Measurements from ENCODE around the gene VASP. TPM values are rescaled to one million over a fixed set of nuclear protein-coding genes. Genes with fewer than 3 reads are reported as not detected.

VASP gene
- total RNA-seq, 1 donor, result 71.3 TPM

DNA sequence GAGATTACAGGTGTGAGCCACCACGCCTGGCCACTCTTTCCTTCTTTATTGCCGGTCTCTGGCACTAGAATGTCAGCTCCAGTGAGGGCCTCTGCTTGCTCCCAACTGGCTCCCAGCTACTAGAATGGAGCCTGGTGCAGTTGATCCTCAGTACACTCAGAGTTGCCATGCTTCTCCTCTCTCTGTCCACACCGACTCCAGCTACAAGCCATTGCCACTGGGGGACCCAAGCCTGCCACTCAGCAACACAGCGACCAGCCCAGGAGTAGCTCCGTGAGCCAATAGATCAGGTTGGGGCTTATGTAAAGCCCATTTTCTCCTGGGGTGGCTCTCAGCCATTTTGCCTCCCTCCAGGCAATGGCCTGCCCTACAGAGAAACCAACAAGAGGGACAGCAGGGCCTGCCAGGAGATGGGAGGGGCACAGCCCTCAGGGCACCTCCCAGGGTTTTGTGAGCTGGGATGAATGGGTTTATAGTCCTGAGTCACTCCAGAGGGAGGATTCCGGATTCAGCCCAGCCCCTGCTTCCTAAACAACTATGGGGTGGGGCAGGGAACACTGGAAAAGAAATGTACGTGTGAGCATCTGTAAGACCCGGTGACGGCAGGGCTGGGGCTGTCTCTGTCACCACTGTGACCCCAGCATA is 40.8 kb downstream of the VASP start:
- peaks cover 12% of the 10 kb centered on the region for H3K4me1 ChIP-seq (ENCODE audit: insufficient read depth, low read length)
- H3K36me3 ChIP-seq (ENCODE audit: insufficient read depth, low read length), result no peaks in the 10 kb centered on the region
- no peak overlapping the region for H3K27ac ChIP-seq (ENCODE audit: low read depth, low read length)
- TF ChIP-seq, protein P1, sequence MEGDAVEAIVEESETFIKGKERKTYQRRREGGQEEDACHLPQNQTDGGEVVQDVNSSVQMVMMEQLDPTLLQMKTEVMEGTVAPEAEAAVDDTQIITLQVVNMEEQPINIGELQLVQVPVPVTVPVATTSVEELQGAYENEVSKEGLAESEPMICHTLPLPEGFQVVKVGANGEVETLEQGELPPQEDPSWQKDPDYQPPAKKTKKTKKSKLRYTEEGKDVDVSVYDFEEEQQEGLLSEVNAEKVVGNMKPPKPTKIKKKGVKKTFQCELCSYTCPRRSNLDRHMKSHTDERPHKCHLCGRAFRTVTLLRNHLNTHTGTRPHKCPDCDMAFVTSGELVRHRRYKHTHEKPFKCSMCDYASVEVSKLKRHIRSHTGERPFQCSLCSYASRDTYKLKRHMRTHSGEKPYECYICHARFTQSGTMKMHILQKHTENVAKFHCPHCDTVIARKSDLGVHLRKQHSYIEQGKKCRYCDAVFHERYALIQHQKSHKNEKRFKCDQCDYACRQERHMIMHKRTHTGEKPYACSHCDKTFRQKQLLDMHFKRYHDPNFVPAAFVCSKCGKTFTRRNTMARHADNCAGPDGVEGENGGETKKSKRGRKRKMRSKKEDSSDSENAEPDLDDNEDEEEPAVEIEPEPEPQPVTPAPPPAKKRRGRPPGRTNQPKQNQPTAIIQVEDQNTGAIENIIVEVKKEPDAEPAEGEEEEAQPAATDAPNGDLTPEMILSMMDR (IDR thresholded peaks at IDR 0.05; ENCODE audit: extremely low read depth, low read depth, low read length), result no peak
- no peak overlapping the region for H3K4me3 ChIP-seq (ENCODE audit: insufficient read depth, low read length)
- H3K79me2 ChIP-seq (ENCODE audit: insufficient read depth, low read length), result no peaks in the 10 kb centered on the region
- H2AFZ ChIP-seq (ENCODE audit: low read length), result no peak overlapping the region
- H3K9me3 ChIP-seq (ENCODE audit: low read depth, low read length), result no peaks in the 10 kb centered on the region
- H3K4me2 ChIP-seq (ENCODE audit: insufficient read depth, low read length), result no peak overlapping the region
- H4K20me1 ChIP-seq (ENCODE audit: insufficient read depth, low read length), result peaks cover 3% of the 10 kb centered on the region
- peak; percentile 98 for DNase-seq (ENCODE audit: insufficient read length, low spot score, missing footprints)
- H3K27me3 ChIP-seq (ENCODE audit: insufficient read depth, low read length), result no peaks in the 10 kb centered on the region

DNA sequence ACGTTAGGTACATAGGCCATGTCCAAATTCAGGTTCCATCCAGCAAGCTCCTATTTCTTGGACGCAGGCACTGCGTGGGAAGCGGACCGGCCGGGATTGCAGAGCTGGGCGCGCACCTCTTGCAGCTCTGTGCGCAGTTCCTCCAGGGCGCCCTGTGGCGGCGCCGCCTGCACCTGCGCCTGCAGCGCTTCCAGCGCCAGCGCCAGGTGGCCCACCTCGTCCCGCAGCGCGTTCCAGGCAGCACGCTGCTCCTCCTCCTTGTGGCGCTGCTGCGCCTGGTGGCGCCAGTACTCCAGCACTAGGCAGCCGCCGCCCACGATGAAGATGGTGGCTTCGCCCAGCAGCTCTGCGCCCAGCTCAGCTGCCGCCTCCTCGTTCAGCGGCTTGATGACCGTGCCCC is 46.2 kb downstream of the VASP start:
- Histone ChIP-seq H3K36me3 (ENCODE audit: insufficient read depth, low read length) (no peaks in the 10 kb centered on the region), H3K4me3 (ENCODE audit: insufficient read depth, low read length) (no peak overlapping the region), H2AFZ (ENCODE audit: low read length) (no peak overlapping the region), H3K79me2 (ENCODE audit: insufficient read depth, low read length) (peaks cover 3% of the 10 kb centered on the region), H3K4me1 (ENCODE audit: insufficient read depth, low read length) (peaks cover under 1% of the 10 kb centered on the region), H4K20me1 (ENCODE audit: insufficient read depth, low read length) (peaks cover 23% of the 10 kb centered on the region), H3K9me3 (ENCODE audit: low read depth, low read length) (no peaks in the 10 kb centered on the region), H3K4me2 (ENCODE audit: insufficient read depth, low read length) (no peak overlapping the region), H3K27ac (ENCODE audit: low read depth, low read length) (no peak overlapping the region), H3K27me3 (ENCODE audit: insufficient read depth, low read length) (no peaks in the 10 kb centered on the region)
- TF ChIP-seq, protein P1 (IDR thresholded peaks at IDR 0.05; ENCODE audit: extremely low read depth, low read depth, low read length), result no peak
- DNase-seq (ENCODE audit: insufficient read length, low spot score, missing footprints), result peak; percentile 26

GRCh38 chr19:45554481-45554880 is 47.2 kb downstream of the VASP start:
- Histone ChIP-seq H3K79me2 (ENCODE audit: insufficient read depth, low read length) (peaks cover 3% of the 10 kb centered on the region), H2AFZ (ENCODE audit: low read length) (no peak overlapping the region), H3K9me3 (ENCODE audit: low read depth, low read length) (no peaks in the 10 kb centered on the region), H3K4me2 (ENCODE audit: insufficient read depth, low read length) (no peak overlapping the region), H4K20me1 (ENCODE audit: insufficient read depth, low read length) (peaks cover 23% of the 10 kb centered on the region), H3K4me1 (ENCODE audit: insufficient read depth, low read length) (no peaks in the 10 kb centered on the region), H3K36me3 (ENCODE audit: insufficient read depth, low read length) (no peaks in the 10 kb centered on the region), H3K27ac (ENCODE audit: low read depth, low read length) (no peak overlapping the region), H3K4me3 (ENCODE audit: insufficient read depth, low read length) (no peak overlapping the region), H3K27me3 (ENCODE audit: insufficient read depth, low read length) (no peaks in the 10 kb centered on the region)
- TF ChIP-seq, protein P1 (IDR thresholded peaks at IDR 0.05; ENCODE audit: extremely low read depth, low read depth, low read length), result no peak
- DNase-seq (ENCODE audit: insufficient read length, low spot score, missing footprints), result peak; percentile 80

- H2AFZ ChIP-seq (ENCODE audit: low read length), result no peak overlapping the region
- no peak overlapping the region for H3K27ac ChIP-seq (ENCODE audit: low read depth, low read length)
- TF ChIP-seq, protein P1 (IDR thresholded peaks at IDR 0.05; ENCODE audit: extremely low read depth, low read depth, low read length), result no peak
- H3K79me2 ChIP-seq (ENCODE audit: insufficient read depth, low read length), result peaks cover 3% of the 10 kb centered on the region
- H3K4me3 ChIP-seq (ENCODE audit: insufficient read depth, low read length), result no peak overlapping the region
- H3K27me3 ChIP-seq (ENCODE audit: insufficient read depth, low read length), result no peaks in the 10 kb centered on the region
- H4K20me1 ChIP-seq (ENCODE audit: insufficient read depth, low read length), result peaks cover 26% of the 10 kb centered on the region
- H3K4me2 ChIP-seq (ENCODE audit: insufficient read depth, low read length), result no peak overlapping the region
- H3K4me1 ChIP-seq (ENCODE audit: insufficient read depth, low read length), result no peaks in the 10 kb centered on the region
- no peaks in the 10 kb centered on the region for H3K36me3 ChIP-seq (ENCODE audit: insufficient read depth, low read length)
- no peaks in the 10 kb centered on the region for H3K9me3 ChIP-seq (ENCODE audit: low read depth, low read length)
- peak; percentile 69 for DNase-seq (ENCODE audit: insufficient read length, low spot score, missing footprints)
These were observed 49.6 kb downstream of the VASP start for GRCh38 chr19:45556835-45557234.
